Measurements from ENCODE around the gene EIF4H.
"Not testable (repeated sequence)": the region's sequence is repeated elsewhere in the genome, so short reads cannot be mapped to it uniquely, and the experiment has no call there.

EIF4H gene

GRCh38 chr7:74199551-74200355 lies 25.6 kb downstream of the EIF4H start:
- peak; percentile 27 for DNase-seq

- peak; percentile 66 for DNase-seq
Observed at GRCh38 chr7:74202841-74203556, 28.8 kb downstream of the EIF4H start.

DNA sequence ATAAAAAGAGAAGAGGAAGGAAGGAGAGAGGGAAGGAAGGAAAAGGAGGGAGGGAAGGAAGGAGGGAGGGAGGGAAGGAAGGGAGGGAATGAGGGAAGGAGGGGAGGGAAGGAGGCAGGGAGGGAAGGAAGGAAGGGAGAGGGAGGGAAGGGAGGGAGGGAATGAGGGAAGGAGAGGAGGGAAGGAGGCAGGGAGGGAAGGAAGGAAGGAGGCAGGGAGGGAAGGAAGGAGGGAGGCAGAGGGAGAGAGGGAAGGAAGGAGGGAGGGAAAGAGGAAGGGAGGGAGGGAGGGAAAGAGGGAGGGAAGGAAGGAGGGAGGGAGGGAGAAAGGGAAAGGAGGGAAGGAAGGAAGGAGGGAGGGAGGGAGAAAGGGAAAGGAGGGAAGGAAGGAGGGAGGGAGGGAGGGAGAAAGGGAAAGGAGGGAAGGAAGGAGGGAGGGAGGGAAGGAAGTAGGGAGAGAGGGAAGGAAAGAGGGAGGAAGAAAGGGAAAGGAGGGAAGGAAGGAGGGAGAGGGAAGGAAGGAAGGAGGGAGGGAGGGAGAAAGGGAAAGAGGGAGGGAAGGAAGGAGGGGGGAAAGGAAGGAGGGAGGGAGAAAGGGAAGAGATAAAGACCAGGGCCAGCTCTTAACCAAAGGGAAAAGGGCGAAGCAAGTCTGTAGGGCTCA lies 29.9 kb downstream of the EIF4H start:
- DNase-seq, result no peak

DNA sequence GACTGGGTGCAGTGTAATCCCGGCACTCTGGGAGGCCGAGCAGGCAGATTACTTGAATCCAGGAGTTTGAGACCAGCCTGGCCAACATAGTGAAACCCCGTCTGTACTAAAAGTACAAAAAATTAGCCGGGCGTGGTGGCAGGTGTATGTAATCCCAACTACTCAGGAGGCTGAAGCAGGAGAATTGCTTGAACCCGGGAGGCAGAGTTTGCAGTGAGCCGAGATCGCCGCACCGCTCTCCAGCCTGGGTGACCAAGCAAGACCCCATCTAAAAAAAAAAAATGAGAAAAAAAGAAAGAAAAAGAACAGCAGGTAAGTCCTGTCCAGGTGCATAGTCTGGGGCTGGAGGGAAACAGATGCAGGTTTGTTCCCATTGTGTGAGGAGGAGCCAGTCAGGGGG lies 31.9 kb downstream of the EIF4H start:
- not testable (repeated sequence) for DNase-seq

GRCh38 chr7:74206589-74207120 lies 32.5 kb downstream of the EIF4H start:
- DNase-seq, result peak; percentile 61

- no peak for DNase-seq
Observed at GRCh38 chr7:74207586-74207985, 33.4 kb downstream of the EIF4H start.

DNA sequence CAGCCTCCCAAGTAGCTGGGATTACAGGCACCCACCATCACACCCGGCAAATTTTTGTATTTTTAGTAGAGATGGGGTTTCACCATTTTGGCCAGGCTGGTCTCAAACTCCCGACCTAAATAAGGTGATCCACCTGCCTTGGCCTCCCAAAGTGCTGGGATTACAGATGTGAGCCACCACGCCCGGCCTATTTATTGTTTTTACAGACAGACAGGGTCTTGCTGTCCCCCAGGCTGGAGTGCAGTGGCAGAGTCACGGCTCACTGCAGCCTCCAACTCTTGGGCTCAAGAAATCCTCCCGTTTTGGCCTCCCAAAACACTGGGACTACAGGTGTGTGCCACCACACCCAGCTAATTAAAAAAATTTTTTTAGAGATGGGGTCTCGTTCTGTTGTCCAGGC lies 34.1 kb downstream of the EIF4H start:
- DNase-seq, result not testable (repeated sequence)

GRCh38 chr7:74212661-74213060 lies 38.5 kb downstream of the EIF4H start:
- no peak for DNase-seq

DNA sequence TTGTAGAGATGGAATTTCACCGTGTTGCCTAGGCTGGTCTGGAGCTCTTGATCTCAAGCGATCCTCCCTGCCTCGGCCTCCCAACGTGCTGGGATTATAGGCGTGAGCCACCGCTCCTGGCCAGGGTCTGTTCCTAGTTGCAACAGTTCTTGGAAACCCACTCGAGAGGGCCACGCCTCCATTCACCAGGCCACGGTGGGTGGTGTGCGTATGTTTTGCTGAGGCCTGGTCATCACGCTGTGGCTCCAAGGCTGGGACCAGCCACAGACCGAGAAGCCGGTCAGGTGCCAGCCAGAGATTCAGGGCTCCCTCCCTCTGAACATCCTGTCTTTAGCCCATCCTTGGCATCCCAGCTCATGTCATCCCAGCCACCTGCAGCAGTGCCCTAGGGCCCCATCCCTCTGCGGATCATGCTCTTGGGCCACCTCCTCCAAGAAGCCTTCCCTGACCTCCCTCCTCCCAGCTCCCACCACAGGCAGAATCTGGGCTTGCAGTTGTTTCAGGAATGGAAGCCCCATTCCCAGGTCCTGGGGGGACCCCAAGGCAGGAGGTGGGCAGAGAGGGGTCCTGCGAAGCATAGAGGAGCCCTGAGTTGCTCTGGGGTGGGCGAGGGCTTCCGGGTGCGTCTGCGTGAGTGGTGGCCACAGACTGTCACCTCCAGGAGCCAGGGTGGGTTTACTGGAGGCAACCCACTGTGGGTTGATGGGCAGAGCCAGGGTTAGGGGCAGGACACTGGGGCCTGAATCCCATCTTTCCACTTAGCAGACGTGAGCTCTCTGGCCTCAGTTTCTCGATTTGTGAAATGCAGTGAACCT lies 40.9 kb downstream of the EIF4H start:
- no peak for DNase-seq

- no peak for DNase-seq
Observed at GRCh38 chr7:74215921-74216320, 41.8 kb downstream of the EIF4H start.

- no peak for DNase-seq
Observed at GRCh38 chr7:74216361-74216761, 42.2 kb downstream of the EIF4H start.

DNA sequence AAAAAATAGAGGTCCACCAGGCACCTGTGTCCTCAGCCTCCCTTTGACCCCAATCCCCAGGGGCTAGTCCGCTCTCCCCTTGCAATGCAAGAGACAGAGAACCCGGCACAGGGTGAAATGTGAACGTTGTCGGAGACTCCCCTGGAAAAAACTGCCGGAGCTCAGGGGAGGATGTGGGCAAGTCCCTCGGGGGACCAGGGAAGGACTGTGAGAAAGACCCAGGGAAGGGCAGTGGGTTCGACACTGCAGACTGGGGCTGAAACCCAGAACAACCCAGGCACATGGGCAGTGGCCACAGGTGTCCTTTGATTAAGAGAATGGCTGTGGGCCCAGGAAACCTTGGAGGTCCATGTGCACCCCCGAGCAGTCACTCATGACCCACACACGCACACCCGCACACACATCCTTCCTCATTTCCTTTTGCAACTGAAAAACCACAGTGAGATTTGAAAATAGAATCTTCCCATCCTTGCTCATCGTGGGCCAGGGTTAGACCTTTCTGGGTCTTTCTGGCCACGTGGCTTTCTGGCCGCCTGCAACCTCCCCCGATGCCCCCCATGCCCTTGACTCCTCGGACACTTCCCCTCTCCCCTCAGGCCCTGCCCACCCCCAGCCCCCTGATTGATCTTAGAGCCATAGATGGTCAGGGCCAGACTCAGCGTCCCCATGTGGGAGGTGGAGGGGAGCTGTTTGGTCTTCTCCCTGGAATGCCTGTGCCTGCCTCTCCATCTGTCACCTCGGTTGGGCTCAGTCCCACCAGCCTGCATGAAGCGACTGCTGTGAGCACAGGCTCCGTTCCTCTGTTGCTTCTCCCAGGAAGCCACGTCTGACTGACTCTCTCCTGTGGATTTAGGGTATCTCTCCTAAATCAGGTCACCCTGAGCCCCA lies 43.5 kb downstream of the EIF4H start:
- no peak for DNase-seq

DNA sequence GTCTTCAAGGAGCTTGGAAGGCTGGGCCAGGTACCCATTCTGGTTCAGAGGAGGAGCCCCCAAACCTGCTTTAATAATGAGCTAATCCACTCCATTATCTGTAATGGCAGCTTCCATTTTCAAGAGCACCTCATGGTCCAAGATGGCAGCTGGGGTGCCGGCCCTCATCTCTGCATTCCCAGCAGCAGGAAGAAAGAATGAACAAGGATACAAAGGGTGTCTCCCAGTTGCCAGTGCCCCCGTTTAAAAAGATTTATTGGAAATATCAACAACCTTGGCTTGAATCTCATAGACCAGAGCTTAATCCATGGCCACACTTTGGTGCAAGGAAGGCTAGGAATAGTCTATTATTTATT lies 44.2 kb downstream of the EIF4H start:
- DNase-seq, result no peak

DNA sequence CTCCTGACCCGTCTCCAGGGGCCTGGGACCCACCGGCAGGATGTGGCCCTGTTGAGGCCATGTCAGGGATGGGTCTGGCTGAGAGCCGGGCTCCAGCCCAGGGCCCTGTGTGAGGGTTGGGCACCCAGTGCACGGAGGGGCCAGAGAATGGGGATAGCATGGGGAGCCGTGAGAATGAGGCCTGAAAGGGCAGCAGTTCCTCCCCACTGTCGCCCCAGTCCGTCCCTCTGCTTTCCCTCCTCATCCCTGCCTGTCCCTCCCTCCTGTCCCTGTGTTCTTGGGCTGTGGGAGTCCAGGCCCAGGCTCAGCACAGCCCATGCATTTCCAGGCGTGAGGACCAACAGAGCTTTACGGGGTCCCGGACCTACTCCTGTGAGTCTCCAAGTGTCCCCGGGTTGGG lies 45.3 kb downstream of the EIF4H start:
- DNase-seq, result no peak

- DNase-seq, result no peak
Observed at GRCh38 chr7:74220229-74220628, 46.1 kb downstream of the EIF4H start.

DNA sequence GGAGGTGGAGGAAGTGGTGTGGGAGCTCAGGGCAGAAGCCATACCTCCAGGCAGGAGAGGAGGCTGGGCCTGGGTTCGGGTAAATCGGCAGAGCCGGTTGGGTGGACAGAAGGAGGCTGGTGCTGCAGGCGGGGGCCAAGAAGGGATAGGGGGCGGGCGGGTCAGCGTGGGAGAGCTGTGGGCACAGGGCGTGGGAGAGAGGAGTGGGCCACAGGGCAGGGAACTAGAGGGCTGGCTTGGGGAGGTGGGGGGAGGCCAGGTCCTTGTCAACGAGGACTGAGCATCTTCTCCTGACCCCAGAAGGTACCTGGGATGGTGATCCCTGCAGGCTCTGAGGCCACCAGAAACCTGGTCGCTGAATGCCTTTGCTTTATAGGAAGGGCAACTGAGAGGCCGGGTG lies 47.6 kb downstream of the EIF4H start:
- no peak for DNase-seq

DNA sequence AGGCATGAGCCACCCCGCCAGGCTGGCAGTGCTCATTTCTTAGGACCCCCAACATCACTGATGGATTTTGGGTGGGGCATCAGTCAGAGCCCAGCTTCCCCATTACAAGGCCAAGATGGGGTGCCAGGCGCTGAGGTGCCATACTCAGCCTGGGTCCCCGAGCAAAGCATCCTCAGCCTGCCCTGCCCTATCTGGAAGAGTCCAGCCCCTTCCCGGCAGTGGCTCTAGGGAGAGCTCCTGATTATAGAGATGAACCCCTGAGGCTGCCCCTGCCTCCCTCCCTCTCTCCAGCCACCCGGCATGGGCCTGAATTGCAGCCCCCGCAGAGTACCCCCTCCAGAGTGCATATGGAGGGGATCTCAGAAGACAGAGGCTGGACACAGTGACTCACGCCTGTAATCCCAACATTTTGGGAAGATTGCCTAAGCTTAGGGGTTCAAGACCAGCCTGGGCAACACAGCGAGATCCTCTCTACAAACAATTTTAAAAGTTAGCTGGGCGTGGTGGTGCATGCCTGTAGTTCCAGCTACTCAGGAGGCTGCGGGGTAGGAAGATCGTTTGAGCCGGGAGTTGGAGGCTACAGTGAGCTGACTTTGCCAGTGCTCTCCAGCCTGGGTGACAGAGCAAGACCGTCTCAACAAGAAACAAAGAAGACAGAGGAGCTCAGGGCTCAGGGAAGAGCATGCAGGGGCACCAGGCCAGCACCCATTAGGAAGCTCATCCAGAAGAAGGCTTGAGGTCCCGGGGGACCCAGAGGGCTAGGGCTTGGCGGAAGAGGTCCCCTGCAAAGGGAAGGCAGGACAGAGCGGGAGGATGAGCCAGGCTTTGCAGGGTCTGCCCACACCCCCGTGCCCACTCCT lies 48.9 kb downstream of the EIF4H start:
- no peak for DNase-seq

DNA sequence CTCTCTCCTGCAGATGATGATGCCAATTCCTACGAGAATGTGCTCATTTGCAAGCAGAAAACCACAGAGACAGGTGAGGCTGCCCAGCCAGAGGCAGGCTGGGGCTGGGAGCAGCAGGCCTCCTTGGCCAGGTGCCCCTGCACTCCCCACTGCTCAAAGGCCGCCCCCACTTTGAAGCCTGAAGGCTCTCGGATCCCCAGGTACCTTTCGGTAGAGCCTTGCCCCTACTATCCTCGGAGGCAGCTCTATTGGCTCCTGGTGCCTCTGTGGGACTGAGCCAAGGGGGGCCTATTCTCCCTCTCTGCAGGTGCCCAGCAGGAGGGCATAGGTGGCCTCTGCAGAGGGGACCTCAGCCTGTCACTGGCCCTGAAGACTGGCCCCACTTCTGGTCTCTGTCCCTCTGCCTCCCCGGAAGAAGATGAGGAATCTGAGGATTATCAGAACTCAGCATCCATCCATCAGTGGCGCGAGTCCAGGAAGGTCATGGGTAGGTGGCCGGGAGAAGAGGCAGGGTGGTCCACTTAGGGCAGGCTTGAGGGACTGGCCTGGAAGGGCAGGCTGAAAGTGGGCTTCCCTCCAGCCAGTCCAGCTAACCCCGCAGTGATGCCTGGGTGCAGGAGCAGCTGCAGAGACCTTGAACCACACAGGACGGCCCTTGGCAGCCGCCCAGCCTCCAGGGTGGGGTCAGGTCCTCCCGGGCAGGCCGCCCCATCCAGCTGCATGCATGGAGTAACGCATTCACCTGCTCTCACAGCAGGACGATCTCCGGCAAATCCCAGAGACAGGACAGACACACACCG lies 49.8 kb downstream of the EIF4H start:
- no peak for DNase-seq

GRCh38 chr7:74224511-74224832 lies 50.3 kb downstream of the EIF4H start:
- DNase-seq, result no peak

DNA sequence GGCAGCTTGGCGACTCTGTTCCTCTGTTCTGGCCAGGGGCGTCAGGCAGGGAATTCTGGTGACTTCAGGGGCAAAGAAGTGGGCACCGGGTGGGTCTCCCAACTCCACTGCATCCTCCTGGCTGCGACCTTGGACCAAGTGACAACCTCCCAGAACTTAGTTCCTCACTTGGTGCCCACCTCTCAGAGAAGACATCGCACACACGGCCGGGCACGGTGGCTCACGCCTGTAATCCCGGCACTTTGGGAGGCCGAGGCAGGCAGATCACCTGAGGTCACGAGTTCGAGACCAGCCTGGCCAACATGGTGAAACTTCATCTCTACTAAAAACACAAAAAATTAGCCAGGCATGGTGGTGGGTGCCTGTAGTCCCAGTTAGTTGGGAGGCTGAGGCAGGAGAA lies 50.8 kb downstream of the EIF4H start:
- DNase-seq, result not testable (repeated sequence)
